Measurements from ENCODE around the gene PXMP4. TPM values are rescaled to one million over a fixed set of nuclear protein-coding genes. Genes with fewer than 3 reads are reported as not detected.

The PXMP4 gene
- total RNA-seq, 4 donors from 2014 or later, result 1.6 to 12.0 (median 5.5) TPM

GRCh38 chr20:33688938-33689424, 31.1 kb downstream of the PXMP4 start:
- WGBS, 2 donors (ENCODE audit: low coverage in 1 of 2), result 90 to 92% methylated on average over 2 to 3 of the region's 3 CpGs
- DNase-seq, result no peak
- no peaks in the 10 kb centered on the region for H3K9me3 ChIP-seq
- H3K4me1 ChIP-seq, result peaks cover 9 to 20% (median 16%) of the 10 kb centered on the region in 4 donors
- no peaks in the 10 kb centered on the region for H3K36me3 ChIP-seq
- intact Hi-C loops (cut with DNase I; ENCODE audit: low total_unique reads) (no loop called here), in situ Hi-C loops (cut with MboI; ENCODE audit: low pct_ligation_motif_present in 1 of 4, low pct_unique_long_range_greater_than_20kb in 1 of 4, low sequenced_read_pairs in 3 of 4) (no loop called here)
- no peak overlapping the region for H3K27ac ChIP-seq
- TF ChIP-seq POLR2AphosphoS5 (IDR thresholded peaks at IDR 0.05), result no peak
- TF ChIP-seq EP300 (IDR thresholded peaks at IDR 0.05; ENCODE audit: low read depth), result no peak
- TF ChIP-seq CTCF (IDR thresholded peaks at IDR 0.05), result no peak
- TF ChIP-seq POLR2A (IDR thresholded peaks at IDR 0.05), result no peak
- no peak overlapping the region for H3K4me3 ChIP-seq
- H3K27me3 ChIP-seq, result no peaks in the 10 kb centered on the region

GRCh38 chr20:33687993-33688937, 31.8 kb downstream of the PXMP4 start:
- in situ Hi-C loops (cut with MboI; ENCODE audit: low pct_ligation_motif_present in 1 of 4, low pct_unique_long_range_greater_than_20kb in 1 of 4, low sequenced_read_pairs in 3 of 4), result no loop called here
- Histone ChIP-seq H3K27ac (no peak overlapping the region), H3K9me3 (no peaks in the 10 kb centered on the region), H3K27me3 (no peaks in the 10 kb centered on the region), H3K4me3 (no peak overlapping the region), H3K4me1 (peaks cover 9 to 20% (median 16%) of the 10 kb centered on the region in 4 donors), H3K36me3 (no peaks in the 10 kb centered on the region)
- DNase-seq, result no peak
- intact Hi-C loops (cut with DNase I; ENCODE audit: low total_unique reads), result no loop called here
- WGBS, 2 donors (ENCODE audit: low coverage in 1 of 2), result 96 to 100% methylated on average over 2 to 3 of the region's 3 CpGs
- TF ChIP-seq POLR2A (IDR thresholded peaks at IDR 0.05) (no peak), CTCF (IDR thresholded peaks at IDR 0.05) (no peak), POLR2AphosphoS5 (IDR thresholded peaks at IDR 0.05) (no peak), EP300 (IDR thresholded peaks at IDR 0.05; ENCODE audit: low read depth) (no peak)

GRCh38 chr20:33687370-33687915, 32.7 kb downstream of the PXMP4 start:
- 20 to 79% methylated on average over 1 to 8 of the region's 8 CpGs for WGBS, 2 donors (ENCODE audit: low coverage in 1 of 2)
- no peak for TF ChIP-seq POLR2A (IDR thresholded peaks at IDR 0.05)
- TF ChIP-seq EP300 (IDR thresholded peaks at IDR 0.05; ENCODE audit: low read depth), result no peak
- no peak for TF ChIP-seq CTCF (IDR thresholded peaks at IDR 0.05)
- TF ChIP-seq POLR2AphosphoS5 (IDR thresholded peaks at IDR 0.05), result no peak
- Histone ChIP-seq H3K4me3 (no peak overlapping the region), H3K27ac (no peak overlapping the region), H3K4me1 (peaks cover 9 to 20% (median 16%) of the 10 kb centered on the region in 4 donors), H3K36me3 (no peaks in the 10 kb centered on the region), H3K27me3 (no peaks in the 10 kb centered on the region), H3K9me3 (no peaks in the 10 kb centered on the region)
- intact Hi-C loops (cut with DNase I; ENCODE audit: low total_unique reads) (no loop called here), in situ Hi-C loops (cut with MboI; ENCODE audit: low pct_ligation_motif_present in 1 of 4, low pct_unique_long_range_greater_than_20kb in 1 of 4, low sequenced_read_pairs in 3 of 4) (no loop called here)
- DNase-seq, result no peak

- TF ChIP-seq EP300 (IDR thresholded peaks at IDR 0.05; ENCODE audit: low read depth), result no peak
- TF ChIP-seq POLR2AphosphoS5 (IDR thresholded peaks at IDR 0.05), result no peak
- no peak for TF ChIP-seq CTCF (IDR thresholded peaks at IDR 0.05)
- TF ChIP-seq POLR2A (IDR thresholded peaks at IDR 0.05), result no peak
- intact Hi-C loops (cut with DNase I; ENCODE audit: low total_unique reads), result no loop called here
- Histone ChIP-seq H3K27ac (peak overlapping the region; percentile 21 to 70 (median 40)), H3K27me3 (no peaks in the 10 kb centered on the region), H3K4me1 (peaks cover 9 to 20% (median 16%) of the 10 kb centered on the region in 4 donors), H3K4me3 (peak overlapping the region in 1 of 4 donors; percentile 51), H3K36me3 (no peaks in the 10 kb centered on the region), H3K9me3 (no peaks in the 10 kb centered on the region)
- DNase-seq, result no peak
- 81 to 100% methylated on average over 1 to 14 of the region's 14 CpGs for WGBS, 2 donors (ENCODE audit: low coverage in 1 of 2)
- in situ Hi-C loops (cut with MboI; ENCODE audit: low pct_ligation_motif_present in 1 of 4, low pct_unique_long_range_greater_than_20kb in 1 of 4, low sequenced_read_pairs in 3 of 4), result no loop called here
Observed at GRCh38 chr20:33686984-33687366, 33.1 kb downstream of the PXMP4 start.

All from transverse colon (tissue), 4 donors.